Neural progenitor cell (in vitro differentiated cells): ENCODE measurements around the gene KRTAP5-4.

Experiments used
- EZH2 ChIP-seq: fragments of 200-600 bp; sonication (generic); IDR thresholded peaks from 2 replicates; pipeline ENCODE4 v1.6.1; 2017; ENCODE audit warnings: antibody characterized with exemption, mild to moderate bottlenecking, moderate library complexity
- EZH2phosphoT487 ChIP-seq: fragments of 200-600 bp; sonication (generic); IDR thresholded peaks from 2 replicates; pipeline ENCODE4 v1.6.1; 2017; ENCODE audit warnings: antibody characterized with exemption
- TF ChIP-seq, protein P1 (sequence below): fragments of 200-600 bp; sonication (generic); IDR thresholded peaks from 2 replicates; pipeline ENCODE4 v1.5.1; 2017; ENCODE audit warnings: antibody characterized with exemption, mild to moderate bottlenecking

- TF ChIP-seq, protein P1, sequence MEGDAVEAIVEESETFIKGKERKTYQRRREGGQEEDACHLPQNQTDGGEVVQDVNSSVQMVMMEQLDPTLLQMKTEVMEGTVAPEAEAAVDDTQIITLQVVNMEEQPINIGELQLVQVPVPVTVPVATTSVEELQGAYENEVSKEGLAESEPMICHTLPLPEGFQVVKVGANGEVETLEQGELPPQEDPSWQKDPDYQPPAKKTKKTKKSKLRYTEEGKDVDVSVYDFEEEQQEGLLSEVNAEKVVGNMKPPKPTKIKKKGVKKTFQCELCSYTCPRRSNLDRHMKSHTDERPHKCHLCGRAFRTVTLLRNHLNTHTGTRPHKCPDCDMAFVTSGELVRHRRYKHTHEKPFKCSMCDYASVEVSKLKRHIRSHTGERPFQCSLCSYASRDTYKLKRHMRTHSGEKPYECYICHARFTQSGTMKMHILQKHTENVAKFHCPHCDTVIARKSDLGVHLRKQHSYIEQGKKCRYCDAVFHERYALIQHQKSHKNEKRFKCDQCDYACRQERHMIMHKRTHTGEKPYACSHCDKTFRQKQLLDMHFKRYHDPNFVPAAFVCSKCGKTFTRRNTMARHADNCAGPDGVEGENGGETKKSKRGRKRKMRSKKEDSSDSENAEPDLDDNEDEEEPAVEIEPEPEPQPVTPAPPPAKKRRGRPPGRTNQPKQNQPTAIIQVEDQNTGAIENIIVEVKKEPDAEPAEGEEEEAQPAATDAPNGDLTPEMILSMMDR, result peak; percentile 100
- peak; percentile 35 for TF ChIP-seq EZH2
- no peak for TF ChIP-seq EZH2phosphoT487
These were observed 31.0 kb upstream of the KRTAP5-4 start for GRCh38 chr11:1652771-1653540.
